Stimulated activated CD8-positive, alpha-beta memory T cell treated with anti-CD3 and anti-CD28 coated beads, Interleukin-7, amount 100 ng/mL, for 48 hours (primary cell): ENCODE data around the gene OSGIN1.
A peak's percentile ranks its signal among the peaks of the same experiment; 100 is the strongest.

Experiments used
- DNase-seq, 2 donors: peaks; one replicate each; pipeline ENCODE4 v3.0.0-alpha.2; 2020; ENCODE audit warnings: low read depth in 1 of 2; ENCODE audit errors: extremely low read depth in 1 of 2

OSGIN1 gene

GRCh38 chr16:83952940-83953795, at the start of gene OSGIN1:
TSS of gene OSGIN1 (plus strand) at chr16:83953240. CDS start at chr16:83957672, 4,432 bp downstream.
- DNase-seq = peak; percentile 61 to 84

- no peak for DNase-seq
These were observed 49.3 kb upstream of the OSGIN1 start for GRCh38 chr16:83903751-83904150.

- no peak for DNase-seq
These were observed 46.4 kb upstream of the OSGIN1 start for GRCh38 chr16:83906683-83907082.

GRCh38 chr16:83907111-83907510, 45.9 kb upstream of the OSGIN1 start:
- no peak for DNase-seq

- no peak for DNase-seq
These were observed 45.3 kb upstream of the OSGIN1 start for GRCh38 chr16:83907631-83908250.

GRCh38 chr16:83908798-83909197, 44.2 kb upstream of the OSGIN1 start:
- no peak for DNase-seq

GRCh38 chr16:83911290-83911689, 41.8 kb upstream of the OSGIN1 start:
- no peak for DNase-seq

- no peak for DNase-seq
These were observed 40.4 kb upstream of the OSGIN1 start for GRCh38 chr16:83912519-83913244.

GRCh38 chr16:83913245-83913633, 39.8 kb upstream of the OSGIN1 start:
- no peak for DNase-seq

GRCh38 chr16:83914091-83914710, 38.8 kb upstream of the OSGIN1 start:
- DNase-seq = no peak

- no peak for DNase-seq
These were observed 38.0 kb upstream of the OSGIN1 start for GRCh38 chr16:83915081-83915480.

- no peak for DNase-seq
These were observed 37.5 kb upstream of the OSGIN1 start for GRCh38 chr16:83915491-83915890.

- no peak for DNase-seq
These were observed 35.6 kb upstream of the OSGIN1 start for GRCh38 chr16:83917152-83918120.

- no peak for DNase-seq
These were observed 32.0 kb upstream of the OSGIN1 start for GRCh38 chr16:83920894-83921491.

GRCh38 chr16:83923581-83924365, 29.3 kb upstream of the OSGIN1 start:
- no peak for DNase-seq

- DNase-seq = no peak
These were observed 28.4 kb upstream of the OSGIN1 start for GRCh38 chr16:83924686-83925085.

GRCh38 chr16:83925095-83925905, 27.7 kb upstream of the OSGIN1 start:
- DNase-seq = no peak
